Endothelial cell of umbilical vein (primary cell): ENCODE data around the gene CPEB2. TPM values are rescaled to one million over a fixed set of nuclear protein-coding genes. Genes with fewer than 3 reads are reported as not detected.

Experiments
- BruUV-seq: library from RNA; stranded (reverse); fragments of 400-500 nt; replicated peaks from 2 replicates; lab custom pipeline; 2021; lab: Mats Ljungman, UMichigan
- CTCF ChIA-PET: fragments of 300-600, 350-600 bp; sonication (Branson Sonifier 250); formaldehyde crosslinking; loops from one replicate; lab custom pipeline; 2021; ENCODE audit warnings: antibody characterized with exemption, inconsistent platforms; lab: Charles Lee
- POLR2A ChIA-PET: fragments of 300-600, 350-600 bp; sonication (Branson Sonifier 250); formaldehyde crosslinking; loops from one replicate; lab custom pipeline; 2021; ENCODE audit warnings: antibody characterized with exemption, inconsistent platforms; lab: Charles Lee
- DNase-seq: peaks from one replicate; pipeline ENCODE4 v3.0.0-alpha.2; 2011; ENCODE audit warnings: low read depth, low spot score
- FAIRE-seq: peaks from 2 replicates; lab custom pipeline; 2011; peaks lifted over from hg19 to GRCh38; lab: Jason Lieb, UNC
- H2AFZ ChIP-seq: 2 replicates; pipeline ENCODE4 v1.6.0; 2012; ENCODE audit warnings: low read depth, low read length, control low read depth, inconsistent platforms
- H3K27ac ChIP-seq: 2 replicates; pipeline ENCODE4 v1.5.1; 2011; ENCODE audit warnings: low read depth, mild to moderate bottlenecking, control low read depth, low read length, moderate library complexity; ENCODE audit not compliant: insufficient read depth
- H3K27me3 ChIP-seq, 2 experiments: 2 replicates each; pipeline versions ENCODE4 v1.6.0 to v1.6.1; 2011; ENCODE audit warnings: low read length in 2 of 2, mixed read lengths in 1 of 2; ENCODE audit not compliant: control insufficient read depth in 2 of 2, insufficient read depth in 2 of 2
- H3K36me3 ChIP-seq, 2 experiments: 2 replicates in 1 of 2; 3 replicates in 1 of 2; pipeline ENCODE4 v1.5.1; 2011; ENCODE audit warnings: low read length in 2 of 2, mild to moderate bottlenecking in 1 of 2, moderate library complexity in 1 of 2; ENCODE audit not compliant: control insufficient read depth in 2 of 2, insufficient read depth in 2 of 2; ENCODE audit errors: extremely low read depth in 1 of 2
- H3K4me1 ChIP-seq: 3 replicates; pipeline ENCODE4 v1.5.1; 2011; ENCODE audit warnings: mild to moderate bottlenecking, low read length; ENCODE audit not compliant: control insufficient read depth, insufficient read depth; ENCODE audit errors: extremely low read depth
- H3K4me2 ChIP-seq: 2 replicates; pipeline ENCODE4 v1.6.1; 2011; ENCODE audit warnings: low read length, control low read depth, mixed read lengths; ENCODE audit not compliant: insufficient read depth
- H3K4me3 ChIP-seq, 3 experiments: fragments of 200-600 bp in 1 of 3; sonication (generic), shearing (Covaris generic) in 1 of 3; replicated peaks in 1 of 3; 2 replicates each; pipeline ENCODE4 v1.5.1; 2011 to 2016; ENCODE audit warnings: control low read depth in 3 of 3, low read length in 3 of 3, mild to moderate bottlenecking in 2 of 3, inconsistent platforms in 1 of 3, low read depth in 1 of 3, moderate library complexity in 1 of 3; ENCODE audit not compliant: insufficient read depth in 1 of 3
- H3K79me2 ChIP-seq: 2 replicates; pipeline ENCODE4 v1.6.0; 2012; ENCODE audit warnings: low read length, inconsistent platforms; ENCODE audit not compliant: control insufficient read depth, insufficient read depth
- H3K9ac ChIP-seq: replicated peaks from 2 replicates; pipeline ENCODE3; 2011; ENCODE audit warnings: low read length, control low read depth; ENCODE audit not compliant: insufficient read depth; ENCODE audit errors: extremely low read depth
- H3K9me1 ChIP-seq: replicated peaks from 3 replicates; pipeline ENCODE4 v1.6.0; 2011; ENCODE audit warnings: mild to moderate bottlenecking, low read length; ENCODE audit not compliant: control insufficient read depth, insufficient read depth; ENCODE audit errors: extremely low read depth
- H3K9me3 ChIP-seq: replicated peaks from 2 replicates; pipeline ENCODE4 v1.5.1; 2012; ENCODE audit warnings: low read length, inconsistent platforms; ENCODE audit not compliant: control insufficient read depth, insufficient read depth
- H4K20me1 ChIP-seq: replicated peaks from 2 replicates; pipeline ENCODE3; 2011; ENCODE audit warnings: mild to moderate bottlenecking, low read length; ENCODE audit not compliant: control insufficient read depth, insufficient read depth; ENCODE audit errors: extremely low read depth
- EZH2 ChIP-seq: IDR thresholded peaks from 2 replicates; pipeline ENCODE4 v1.6.1; 2012; ENCODE audit warnings: borderline replicate concordance, low read depth, mild to moderate bottlenecking, moderate library complexity, low read length, inconsistent platforms; ENCODE audit not compliant: severe bottlenecking
- FOS ChIP-seq: IDR thresholded peaks from 2 replicates; pipeline ENCODE4 v1.6.1; 2011; ENCODE audit warnings: mild to moderate bottlenecking, low read length, moderate library complexity, borderline replicate concordance; ENCODE audit not compliant: insufficient read depth
- GATA2 ChIP-seq: IDR thresholded peaks from 2 replicates; pipeline ENCODE4 v1.7.0; 2011; ENCODE audit warnings: low read depth, mild to moderate bottlenecking, moderate library complexity, mixed read lengths, low read length; ENCODE audit not compliant: insufficient read length, insufficient read depth
- JUN ChIP-seq: IDR thresholded peaks from 2 replicates; pipeline ENCODE4 v1.6.1; 2011; ENCODE audit warnings: borderline replicate concordance, low read depth; ENCODE audit not compliant: insufficient read length, insufficient read depth
- MYC ChIP-seq: IDR thresholded peaks from one replicate; pipeline ENCODE4 v1.6.1; 2011; ENCODE audit warnings: mild to moderate bottlenecking, low read depth, low read length
- POLR2A ChIP-seq: IDR thresholded peaks from 2 replicates; pipeline ENCODE4 v1.6.1; 2012; ENCODE audit warnings: low read depth, mild to moderate bottlenecking, control low read depth, low read length
- POLR2AphosphoS5 ChIP-seq: IDR thresholded peaks from 2 replicates; pipeline ENCODE4 v1.6.1; 2012; ENCODE audit warnings: low read depth, mild to moderate bottlenecking, control low read depth, low read length, moderate library complexity; ENCODE audit not compliant: insufficient read depth
- dilution Hi-C: fragments of 300-500 bp; cut with MboI; formaldehyde crosslinking; loops from one replicate; pipeline ENCODE4 v1.15.0; 2019; ENCODE audit warnings: low sequenced_read_pairs; ENCODE audit not compliant: extremely low pct_ligation_motif_present
- intact Hi-C: fragments of 100-400 bp; cut with micrococcal nuclease; formaldehyde crosslinking; loops from one replicate; pipeline ENCODE4 v1.10.0; 2022
- polyA plus RNA-seq, 4 experiments: library from polyadenylated mRNA; depleted of rRNA in 3 of 4; stranded (reverse) in 3 of 4; unstranded in 1 of 4; fragments of >200 nt; gene quantifications; 2 replicates each; pipeline versions ENCODE4 v1.2.1 to v1.2.3, GENCODE V29; 2011 to 2012; ENCODE audit warnings: missing spikeins in 1 of 4
- total RNA-seq: library from RNA; stranded (reverse); gene quantifications from 2 replicates; pipeline ENCODE4 v1.2.3, GENCODE V29; 2021
- TF ChIP-seq, protein P1 (sequence below): IDR thresholded peaks from 2 replicates; pipeline ENCODE4 v1.6.1; 2011; ENCODE audit not compliant: insufficient read depth, insufficient read length
- TF ChIP-seq, protein P2 (sequence below), 2 donors: IDR thresholded peaks; 1 replicate in 1 of 2; 2 replicates in 1 of 2; pipeline ENCODE4 v1.5.1; 2011; ENCODE audit warnings: low read length in 2 of 2, mild to moderate bottlenecking in 2 of 2, moderate library complexity in 2 of 2, control low read depth in 1 of 2, inconsistent platforms in 1 of 2, low read depth in 1 of 2; ENCODE audit not compliant: insufficient read depth in 1 of 2; ENCODE audit errors: extremely low read depth in 1 of 2

The CPEB2 gene
- total and polyA plus RNA-seq, 2 donors (not counting 3 experiments of a cell fraction or from before 2014, with no cell fraction given): 2.8 to 11.7 TPM

DNA sequence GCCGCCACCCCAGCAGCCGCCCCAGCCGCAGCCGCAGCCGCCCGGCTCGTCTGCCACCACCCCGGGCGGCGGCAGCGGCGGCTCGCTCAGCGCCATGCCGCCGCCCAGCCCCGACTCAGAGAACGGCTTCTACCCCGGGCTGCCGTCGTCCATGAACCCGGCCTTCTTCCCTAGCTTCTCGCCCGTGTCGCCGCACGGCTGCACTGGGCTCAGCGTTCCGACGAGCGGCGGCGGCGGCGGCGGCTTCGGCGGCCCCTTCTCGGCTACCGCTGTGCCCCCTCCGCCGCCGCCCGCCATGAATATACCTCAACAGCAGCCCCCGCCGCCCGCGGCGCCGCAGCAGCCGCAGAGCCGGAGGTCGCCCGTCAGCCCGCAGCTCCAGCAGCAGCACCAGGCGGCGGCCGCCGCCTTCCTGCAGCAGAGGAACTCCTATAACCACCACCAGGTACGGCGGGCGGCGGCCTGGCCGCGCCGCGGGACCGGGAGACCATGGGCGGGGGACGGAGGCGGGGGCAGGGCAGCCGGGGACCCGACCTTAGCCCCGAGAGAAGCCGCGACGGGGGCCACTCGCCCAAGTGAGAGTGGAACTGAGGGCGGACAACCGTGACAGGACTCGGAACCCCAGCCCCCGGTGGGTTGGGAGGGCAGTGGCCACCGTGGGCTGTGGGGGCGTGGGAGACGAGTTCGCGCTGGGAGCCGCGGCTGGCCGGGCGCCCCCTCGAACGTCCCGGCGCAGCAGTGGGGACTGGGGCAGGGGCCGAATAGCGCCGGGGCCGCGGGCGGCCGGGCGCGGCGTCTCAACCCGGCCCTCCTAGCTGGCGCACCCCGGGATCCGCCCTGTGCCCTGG is 1.8 kb downstream of the CPEB2 start:
- POLR2A ChIA-PET: no interaction called here
- no peaks in the 10 kb centered on the region for H3K9me1 ChIP-seq
- peak overlapping the region; percentile 46 for H3K27ac ChIP-seq
- no peak for TF ChIP-seq POLR2AphosphoS5
- no peak for TF ChIP-seq POLR2A
- TF ChIP-seq JUN: no peak
- TF ChIP-seq MYC: no peak
- no peak for TF ChIP-seq EZH2
- TF ChIP-seq FOS: no peak
- TF ChIP-seq, protein P1, sequence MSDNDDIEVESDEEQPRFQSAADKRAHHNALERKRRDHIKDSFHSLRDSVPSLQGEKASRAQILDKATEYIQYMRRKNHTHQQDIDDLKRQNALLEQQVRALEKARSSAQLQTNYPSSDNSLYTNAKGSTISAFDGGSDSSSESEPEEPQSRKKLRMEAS: no peak
- TF ChIP-seq GATA2: no peak
- TF ChIP-seq, protein P2, sequence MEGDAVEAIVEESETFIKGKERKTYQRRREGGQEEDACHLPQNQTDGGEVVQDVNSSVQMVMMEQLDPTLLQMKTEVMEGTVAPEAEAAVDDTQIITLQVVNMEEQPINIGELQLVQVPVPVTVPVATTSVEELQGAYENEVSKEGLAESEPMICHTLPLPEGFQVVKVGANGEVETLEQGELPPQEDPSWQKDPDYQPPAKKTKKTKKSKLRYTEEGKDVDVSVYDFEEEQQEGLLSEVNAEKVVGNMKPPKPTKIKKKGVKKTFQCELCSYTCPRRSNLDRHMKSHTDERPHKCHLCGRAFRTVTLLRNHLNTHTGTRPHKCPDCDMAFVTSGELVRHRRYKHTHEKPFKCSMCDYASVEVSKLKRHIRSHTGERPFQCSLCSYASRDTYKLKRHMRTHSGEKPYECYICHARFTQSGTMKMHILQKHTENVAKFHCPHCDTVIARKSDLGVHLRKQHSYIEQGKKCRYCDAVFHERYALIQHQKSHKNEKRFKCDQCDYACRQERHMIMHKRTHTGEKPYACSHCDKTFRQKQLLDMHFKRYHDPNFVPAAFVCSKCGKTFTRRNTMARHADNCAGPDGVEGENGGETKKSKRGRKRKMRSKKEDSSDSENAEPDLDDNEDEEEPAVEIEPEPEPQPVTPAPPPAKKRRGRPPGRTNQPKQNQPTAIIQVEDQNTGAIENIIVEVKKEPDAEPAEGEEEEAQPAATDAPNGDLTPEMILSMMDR (IDR thresholded peaks at IDR 0.05; ENCODE audit: extremely low read depth in 1 of 2, insufficient read depth in 1 of 2, low read depth in 1 of 2, low read length in 2 of 2): no peak
- CTCF ChIA-PET: interaction anchor here (1.8 to 2.6 kb wide), 2 partner anchors 10 to 1350 kb away, joined by 4 to 10 read pairs; no protein-coding TSS in a partner anchor
- H3K79me2 ChIP-seq: peaks cover 42% of the 10 kb centered on the region
- DNase-seq (peak; percentile 30), FAIRE-seq (no peak)
- intact Hi-C loops (loop anchor here (2.0 to 10.0 kb wide), 9 partner anchors 39 to 1522 kb away; partner anchors contain the start of genes BOD1L1, FBXL5 and RAB28), dilution Hi-C loops (no loop called here)
- H3K4me1 ChIP-seq: peaks cover 17% of the 10 kb centered on the region
- H3K9ac ChIP-seq: peak overlapping the region; percentile 68
- H3K4me2 ChIP-seq: peak overlapping the region; percentile 95
- H3K27me3 ChIP-seq: no peaks in the 10 kb centered on the region
- peaks cover 0 to 4% of the 10 kb centered on the region in 2 experiments for H3K36me3 ChIP-seq
- H3K4me3 ChIP-seq: peak overlapping the region; percentile 54 to 93 (median 77)
- H2AFZ ChIP-seq: peak overlapping the region; percentile 43
- H3K9me3 ChIP-seq: no peaks in the 10 kb centered on the region
- no peaks in the 10 kb centered on the region for H4K20me1 ChIP-seq
- BruUV-seq: no TSS peak
